Jurkat, Clone E6-1 (cell line): ENCODE data around the gene ZFP90.

Experiments
- DNase-seq: peaks from one replicate; pipeline ENCODE4 v3.0.0-alpha.2; 2011; ENCODE audit warnings: low read depth, low spot score
- H3K4me3 ChIP-seq: 2 replicates; pipeline ENCODE4 v1.5.1; 2011; ENCODE audit warnings: mild to moderate bottlenecking, low read length, control low read depth, moderate library complexity

Gene ZFP90

DNA sequence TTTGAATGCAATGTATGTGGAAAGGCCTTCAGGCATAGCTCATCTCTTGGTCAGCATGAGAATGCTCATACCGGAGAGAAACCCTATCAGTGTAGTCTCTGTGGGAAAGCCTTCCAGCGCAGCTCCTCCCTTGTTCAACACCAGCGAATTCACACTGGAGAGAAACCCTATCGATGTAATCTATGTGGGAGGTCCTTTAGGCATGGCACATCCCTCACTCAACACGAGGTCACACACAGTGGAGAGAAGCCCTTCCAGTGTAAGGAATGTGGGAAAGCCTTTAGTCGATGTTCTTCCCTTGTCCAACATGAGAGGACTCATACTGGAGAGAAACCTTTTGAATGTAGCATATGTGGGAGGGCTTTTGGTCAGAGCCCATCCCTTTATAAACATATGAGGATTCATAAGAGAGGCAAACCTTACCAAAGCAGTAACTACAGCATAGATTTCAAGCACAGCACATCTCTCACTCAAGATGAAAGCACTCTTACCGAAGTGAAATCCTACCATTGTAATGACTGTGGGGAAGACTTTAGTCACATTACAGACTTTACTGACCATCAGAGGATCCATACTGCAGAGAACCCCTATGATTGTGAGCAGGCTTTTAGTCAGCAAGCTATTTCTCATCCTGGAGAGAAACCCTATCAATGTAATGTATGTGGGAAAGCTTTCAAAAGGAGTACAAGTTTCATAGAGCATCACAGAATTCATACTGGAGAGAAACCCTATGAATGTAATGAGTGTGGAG lies 24.7 kb downstream of the ZFP90 start:
- no peak for DNase-seq
- no peak overlapping the region for H3K4me3 ChIP-seq

DNA sequence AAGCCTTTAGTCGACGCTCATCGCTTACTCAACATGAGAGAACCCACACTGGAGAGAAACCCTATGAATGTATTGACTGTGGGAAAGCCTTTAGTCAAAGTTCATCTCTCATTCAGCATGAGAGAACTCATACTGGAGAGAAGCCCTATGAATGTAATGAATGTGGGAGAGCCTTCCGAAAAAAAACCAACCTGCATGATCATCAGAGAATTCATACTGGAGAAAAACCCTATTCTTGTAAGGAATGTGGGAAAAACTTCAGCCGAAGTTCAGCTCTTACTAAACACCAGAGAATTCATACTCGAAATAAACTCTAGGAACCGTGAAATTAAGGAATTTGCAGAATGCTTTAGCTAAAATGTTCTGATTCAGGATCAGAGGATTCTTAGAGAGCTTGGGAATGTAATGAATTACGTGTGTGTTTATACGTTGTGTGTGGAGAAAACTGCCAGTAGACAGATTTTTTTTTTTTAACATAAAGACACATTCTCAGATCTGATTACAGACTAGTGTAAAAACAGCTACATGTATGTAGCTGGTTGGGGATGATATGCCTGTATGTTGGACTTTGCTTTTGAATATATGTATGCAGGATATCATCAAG lies 25.4 kb downstream of the ZFP90 start:
- no peak overlapping the region for H3K4me3 ChIP-seq
- DNase-seq = no peak

DNA sequence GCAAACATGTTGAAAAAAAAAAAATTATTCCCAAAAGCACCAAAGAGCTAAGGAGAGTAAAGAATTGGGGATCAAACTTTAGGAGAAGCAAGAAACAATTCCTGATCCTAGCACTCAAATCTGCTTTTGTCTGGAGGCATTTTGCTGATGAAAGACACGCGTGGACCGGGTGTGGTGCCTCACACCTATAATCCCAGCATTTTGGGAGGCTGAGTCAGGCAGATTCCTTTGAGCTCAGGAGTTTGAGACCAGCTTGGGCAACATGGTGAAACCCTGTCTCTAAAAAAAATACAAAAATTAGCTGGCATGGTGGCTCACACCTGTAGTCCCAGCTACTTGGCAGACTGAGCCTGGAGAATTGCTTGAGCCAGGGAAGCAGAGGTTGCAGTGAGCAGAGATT lies 35.4 kb downstream of the ZFP90 start:
- DNase-seq = no peak
- H3K4me3 ChIP-seq = no peak overlapping the region

DNA sequence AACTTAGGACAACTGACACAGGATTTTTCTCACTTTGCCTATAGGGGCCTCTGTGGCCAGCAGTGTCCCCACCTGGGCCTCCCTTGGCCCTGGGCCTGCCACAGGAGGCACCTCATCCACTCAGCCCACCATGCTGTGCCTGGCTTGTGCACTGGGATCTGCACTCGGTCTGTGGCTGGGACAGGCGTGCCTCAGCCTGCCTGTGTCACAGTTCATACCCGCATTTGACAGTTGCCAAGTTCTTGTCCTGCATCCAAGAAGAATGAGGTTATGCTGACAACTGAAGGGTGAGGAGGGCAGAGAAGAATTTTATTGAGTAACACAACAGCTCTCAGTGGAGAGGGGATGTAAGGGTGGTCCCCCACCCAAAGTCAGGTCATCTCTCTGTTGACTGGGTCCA lies 36.0 kb downstream of the ZFP90 start:
- no peak overlapping the region for H3K4me3 ChIP-seq
- no peak for DNase-seq

DNA sequence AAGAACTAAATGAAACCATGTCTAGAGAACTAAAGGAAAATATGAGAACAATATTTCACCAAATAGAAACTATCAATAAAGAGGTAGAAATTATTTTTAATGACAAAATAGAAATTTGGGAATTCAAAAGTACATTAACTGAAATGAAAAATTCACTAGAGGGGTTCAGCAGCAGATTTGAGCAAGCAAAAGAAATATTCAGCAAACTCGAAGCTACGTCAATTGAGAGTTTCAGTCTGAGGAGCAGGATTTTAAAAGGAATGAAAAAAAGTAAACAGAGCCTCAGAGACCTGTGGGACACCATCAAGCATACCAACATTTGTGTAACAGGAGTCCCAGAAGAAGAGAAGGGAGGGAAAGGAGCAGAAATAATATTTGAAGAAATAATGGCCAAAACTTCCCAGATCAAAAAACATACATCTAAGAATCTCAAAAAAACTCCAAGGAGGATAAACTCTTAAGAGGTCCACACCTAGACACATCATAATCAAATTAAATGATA lies 38.3 kb downstream of the ZFP90 start:
- H3K4me3 ChIP-seq = no peak overlapping the region
- DNase-seq = no peak

DNA sequence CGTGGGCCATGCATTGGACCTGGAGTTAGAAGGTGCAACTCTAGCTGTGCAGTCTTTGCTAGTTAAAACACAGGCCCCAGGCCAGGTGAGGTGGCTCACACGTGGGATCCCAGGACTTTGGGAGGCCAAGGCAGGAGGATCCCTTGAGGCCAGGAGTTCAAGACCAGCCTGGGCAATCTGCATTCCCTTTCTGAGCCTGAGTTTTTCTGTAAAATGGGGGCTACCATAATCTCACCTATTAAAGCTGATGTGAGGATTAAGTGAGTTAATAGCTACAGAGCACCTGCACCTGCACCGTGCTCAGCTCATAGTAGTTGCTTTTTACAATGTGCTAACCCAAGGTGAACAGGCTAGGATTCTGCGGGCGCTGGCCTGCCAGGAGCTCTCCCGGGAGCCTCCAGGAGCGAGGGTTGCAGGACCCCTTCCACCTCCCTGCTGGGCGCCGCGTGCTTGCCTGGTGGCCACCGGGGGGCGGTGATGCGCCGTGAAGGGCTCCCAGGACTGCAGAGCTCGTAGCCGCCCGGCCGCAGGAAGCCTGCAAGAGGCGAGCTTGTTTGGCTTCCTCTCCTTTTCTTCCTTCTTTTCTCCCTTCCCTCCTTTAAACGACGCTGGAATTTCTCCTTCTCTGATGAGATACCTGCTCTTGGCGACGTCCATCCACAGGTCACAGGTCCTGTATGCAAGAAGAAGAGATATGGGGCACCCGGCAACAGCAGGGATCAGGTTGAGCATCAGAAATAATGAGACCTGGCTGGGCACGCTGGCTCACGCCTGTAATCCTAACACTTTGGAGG lies 51.3 kb downstream of the ZFP90 start:
- no peak overlapping the region for H3K4me3 ChIP-seq

DNA sequence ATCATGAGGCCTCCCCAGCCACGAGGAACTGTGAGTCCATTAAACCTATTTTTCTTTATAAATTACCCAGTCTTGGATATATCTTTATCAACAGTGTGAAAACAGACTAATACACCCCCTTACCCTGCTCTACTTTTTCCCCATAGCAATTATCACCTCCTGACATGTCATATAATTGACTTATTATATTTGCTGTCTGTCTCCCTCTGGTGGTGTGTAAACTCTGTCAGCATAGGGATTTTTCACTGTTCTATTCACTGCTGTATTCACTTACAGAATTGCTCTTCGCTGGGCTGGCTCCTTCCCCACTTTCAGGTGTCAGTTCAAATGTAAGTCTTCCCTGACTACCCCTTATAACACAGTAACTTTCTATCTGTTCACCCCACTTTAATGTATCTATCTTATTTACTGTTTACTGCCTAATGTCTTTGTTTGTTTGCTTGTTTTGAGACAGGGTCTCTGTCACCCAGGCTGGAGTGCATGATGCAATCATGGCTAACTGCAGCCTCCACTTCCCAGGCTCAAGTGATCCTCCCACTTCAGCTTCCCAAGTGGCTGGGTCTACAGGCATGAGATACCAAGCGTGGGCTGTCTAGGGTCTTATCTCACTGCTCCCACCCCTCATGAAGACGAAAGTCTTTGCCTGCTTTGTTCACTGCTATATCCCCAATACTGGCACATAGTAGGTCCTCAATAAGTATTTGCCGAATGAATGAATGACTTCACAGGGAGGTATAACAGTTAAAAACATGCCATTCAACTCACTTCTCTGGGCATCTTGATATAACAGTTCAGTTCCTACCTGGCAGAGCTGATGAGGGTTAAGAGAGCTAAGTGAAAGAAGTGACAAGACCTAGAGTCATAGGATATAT lies 53.6 kb downstream of the ZFP90 start:
- peak; percentile 14 for DNase-seq
- no peak overlapping the region for H3K4me3 ChIP-seq

More for the DNA sequence above, 51.3 kb downstream of the ZFP90 start:
- DNase-seq = no peak

DNA sequence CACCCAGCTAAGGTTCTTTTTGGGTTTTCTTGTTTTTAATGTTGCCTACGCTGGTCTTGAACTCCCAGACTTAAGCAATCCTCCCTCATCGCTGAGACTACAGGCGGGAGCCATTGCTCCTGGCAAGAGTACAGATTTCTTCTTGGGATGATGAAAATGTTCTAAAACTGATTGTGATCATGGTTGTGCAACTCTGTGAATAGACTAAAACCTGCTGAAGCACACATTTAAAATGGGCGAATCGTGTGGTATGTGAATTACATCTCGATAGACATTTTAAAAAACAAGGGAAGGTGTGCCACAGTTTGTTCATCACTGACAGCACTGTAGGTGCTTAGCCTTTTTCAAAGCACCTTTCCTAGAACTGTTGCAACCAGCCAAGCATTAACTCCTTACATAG lies 57.2 kb downstream of the ZFP90 start:
- DNase-seq = no peak
- no peak overlapping the region for H3K4me3 ChIP-seq

DNA sequence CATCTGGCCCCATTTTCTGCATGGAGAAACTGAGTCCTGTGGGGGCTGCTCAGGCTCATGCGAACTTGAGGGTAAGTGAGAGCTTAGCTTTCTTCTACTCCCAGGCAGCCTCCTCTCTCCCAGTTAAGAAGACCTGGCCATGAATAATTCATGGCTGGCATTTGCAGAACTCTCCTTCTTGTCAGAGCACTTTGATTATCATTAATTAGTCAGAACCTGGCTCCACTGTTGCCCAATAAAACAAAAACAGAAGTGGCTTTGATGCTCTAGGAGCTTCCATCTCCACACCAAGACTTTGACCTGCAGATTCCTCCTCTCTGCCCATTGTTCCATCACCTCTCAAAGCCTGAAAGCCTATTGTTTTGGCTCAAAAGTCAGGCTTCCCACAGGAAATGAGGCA lies 60.5 kb downstream of the ZFP90 start:
- no peak overlapping the region for H3K4me3 ChIP-seq
- no peak for DNase-seq

DNA sequence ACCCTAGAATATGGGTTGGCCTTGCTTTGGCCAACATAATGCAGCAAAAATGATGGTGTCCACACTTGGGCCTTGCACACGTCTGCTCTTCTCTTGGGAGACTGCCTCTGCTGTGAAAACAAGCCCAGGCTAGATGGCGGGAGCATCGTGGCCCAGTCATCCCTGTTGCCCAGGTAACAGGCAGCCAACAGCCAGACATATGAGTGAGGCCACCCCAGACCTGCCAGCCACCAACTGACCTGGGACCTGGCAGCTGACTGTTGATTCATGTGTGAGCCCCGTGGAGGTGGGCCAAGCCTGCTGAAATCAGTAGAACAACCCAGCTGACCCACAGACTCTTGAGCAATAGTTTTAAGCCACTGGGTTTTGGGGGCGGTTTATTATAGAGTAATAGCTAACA lies 66.7 kb downstream of the ZFP90 start:
- H3K4me3 ChIP-seq = no peak overlapping the region
- no peak for DNase-seq

DNA sequence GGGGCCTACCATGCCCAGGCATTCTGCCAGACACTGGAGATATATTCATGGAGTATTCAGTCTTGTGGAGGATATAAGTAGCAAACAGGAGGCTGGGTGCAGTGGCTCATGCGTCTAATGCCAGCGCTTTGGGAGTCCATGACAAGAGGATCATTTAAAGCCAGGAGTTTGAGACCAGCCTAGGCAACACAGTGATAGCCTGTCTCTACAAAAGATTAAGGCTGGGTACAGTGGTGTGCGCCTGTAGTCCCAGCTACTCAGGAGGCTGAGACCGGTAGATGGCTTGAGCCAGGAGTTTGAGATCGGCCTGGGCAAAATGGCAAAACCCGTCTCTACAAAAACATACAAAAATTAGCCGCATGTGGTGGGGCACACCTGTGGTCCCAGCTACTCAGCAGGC lies 68.4 kb downstream of the ZFP90 start:
- no peak overlapping the region for H3K4me3 ChIP-seq
- DNase-seq = no peak

DNA sequence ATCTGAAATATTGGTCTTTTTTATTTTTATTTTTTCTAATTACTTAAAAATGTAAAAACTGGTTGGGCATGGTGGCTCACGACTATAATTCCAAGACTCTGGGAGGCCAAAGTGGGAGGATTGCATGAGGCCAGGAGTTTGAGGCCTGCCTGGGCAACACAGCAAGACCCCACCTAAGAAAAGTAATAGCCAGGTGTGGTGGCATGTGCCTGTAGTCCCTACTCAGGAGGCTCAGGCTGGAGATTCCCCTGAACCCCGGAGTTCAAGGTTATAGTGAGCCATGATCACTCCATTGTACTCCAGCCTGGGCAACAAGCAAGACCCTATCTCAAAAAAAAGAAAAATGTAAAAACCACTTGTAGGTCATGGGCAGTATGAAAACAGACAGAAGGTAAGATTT lies 69.2 kb downstream of the ZFP90 start:
- DNase-seq = no peak
- H3K4me3 ChIP-seq = no peak overlapping the region

DNA sequence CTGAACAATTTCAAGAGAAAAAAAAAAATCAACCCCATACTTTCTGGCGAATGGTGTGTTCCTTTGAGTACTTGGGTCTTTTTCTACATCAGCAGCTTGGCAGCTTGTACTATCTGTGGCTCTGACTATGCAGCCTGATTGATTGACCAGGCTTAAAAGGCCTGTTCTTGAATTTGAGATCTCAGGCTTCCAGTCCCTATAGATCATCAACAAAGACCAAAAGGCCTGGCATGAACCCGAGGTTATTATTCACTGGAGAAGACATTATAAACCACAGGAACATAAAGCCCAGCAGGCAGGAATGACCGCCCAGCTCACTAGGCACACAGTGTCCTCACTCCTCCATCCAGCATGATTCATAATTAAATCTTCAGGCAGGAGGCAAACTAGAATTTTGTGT lies 73.9 kb downstream of the ZFP90 start:
- DNase-seq = no peak
- H3K4me3 ChIP-seq = no peak overlapping the region

DNA sequence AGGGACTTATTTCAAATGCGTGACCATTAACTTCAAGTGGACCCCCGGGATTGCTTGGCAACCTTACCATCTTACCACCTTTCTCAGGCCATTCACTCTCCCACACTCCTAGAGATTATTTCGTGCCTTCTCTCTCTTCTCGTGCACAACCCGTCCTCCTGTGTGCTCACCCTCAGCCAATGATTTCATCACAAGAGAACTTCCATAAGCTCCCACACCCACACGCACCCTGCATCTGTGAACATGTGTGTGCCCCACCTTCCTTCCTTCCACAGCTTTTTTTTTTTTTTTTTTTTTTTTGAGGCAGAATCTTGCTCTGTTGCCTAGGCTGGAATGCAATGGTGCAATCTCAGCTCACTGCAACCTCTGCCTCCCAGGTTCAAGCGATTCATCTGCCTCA lies 78.6 kb downstream of the ZFP90 start:
- H3K4me3 ChIP-seq = no peak overlapping the region
- DNase-seq = no peak
